Stimulated activated CD8-positive, alpha-beta memory T cell treated with anti-CD3 and anti-CD28 coated beads, Interleukin-7, amount 100 ng/mL, for 24 hours (primary cell): ENCODE data around the gene MED31.
"Not testable (repeated sequence)": the region's sequence is repeated elsewhere in the genome, so short reads cannot be mapped to it uniquely, and the experiment has no call there.

Experiments
- DNase-seq: peaks from one replicate; pipeline ENCODE4 v3.0.0-alpha.2; 2020; ENCODE audit warnings: low read depth

The MED31 gene

DNA sequence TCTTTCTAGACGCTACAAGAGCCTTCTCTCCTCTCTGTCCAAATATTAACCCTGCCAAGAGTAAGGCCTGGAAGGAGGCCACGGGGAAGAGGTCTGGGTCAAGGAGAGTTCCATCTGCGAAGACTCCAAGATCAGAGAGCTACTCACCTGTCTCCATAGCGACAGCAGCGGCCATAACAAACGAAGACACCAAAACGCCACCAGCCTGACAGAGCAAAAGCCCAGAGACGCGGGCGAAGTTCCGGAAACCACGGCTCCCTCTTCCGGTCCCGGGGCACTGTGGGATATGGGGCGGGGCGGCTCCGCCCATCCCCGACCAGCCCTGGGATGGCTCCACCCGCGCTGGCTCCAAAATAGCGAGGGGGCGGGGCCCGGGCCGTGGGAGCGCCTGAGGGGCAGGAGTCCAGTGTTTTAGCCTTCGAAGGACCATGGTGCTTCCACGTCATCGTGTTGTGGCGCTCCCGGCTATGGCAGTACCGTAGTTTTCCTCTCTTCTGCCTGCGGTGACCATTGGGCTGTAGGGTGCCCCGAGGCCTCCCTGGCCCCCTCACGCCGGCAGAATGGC lies at the start of gene MED31, which contains the start of gene C17orf100:
TSS of gene MED31 (minus strand) at position 252 of the 565 bp plus-strand sequence. CDS start at position 175, 77 bp downstream.
TSS of gene C17orf100 (plus strand) at position 409 of the 565 bp plus-strand sequence. CDS start at position 561, 152 bp downstream.
- peak; percentile 93 for DNase-seq

- no peak for DNase-seq
These were observed 49.5 kb upstream of the MED31 start for GRCh38 chr17:6700948-6701307.

DNA sequence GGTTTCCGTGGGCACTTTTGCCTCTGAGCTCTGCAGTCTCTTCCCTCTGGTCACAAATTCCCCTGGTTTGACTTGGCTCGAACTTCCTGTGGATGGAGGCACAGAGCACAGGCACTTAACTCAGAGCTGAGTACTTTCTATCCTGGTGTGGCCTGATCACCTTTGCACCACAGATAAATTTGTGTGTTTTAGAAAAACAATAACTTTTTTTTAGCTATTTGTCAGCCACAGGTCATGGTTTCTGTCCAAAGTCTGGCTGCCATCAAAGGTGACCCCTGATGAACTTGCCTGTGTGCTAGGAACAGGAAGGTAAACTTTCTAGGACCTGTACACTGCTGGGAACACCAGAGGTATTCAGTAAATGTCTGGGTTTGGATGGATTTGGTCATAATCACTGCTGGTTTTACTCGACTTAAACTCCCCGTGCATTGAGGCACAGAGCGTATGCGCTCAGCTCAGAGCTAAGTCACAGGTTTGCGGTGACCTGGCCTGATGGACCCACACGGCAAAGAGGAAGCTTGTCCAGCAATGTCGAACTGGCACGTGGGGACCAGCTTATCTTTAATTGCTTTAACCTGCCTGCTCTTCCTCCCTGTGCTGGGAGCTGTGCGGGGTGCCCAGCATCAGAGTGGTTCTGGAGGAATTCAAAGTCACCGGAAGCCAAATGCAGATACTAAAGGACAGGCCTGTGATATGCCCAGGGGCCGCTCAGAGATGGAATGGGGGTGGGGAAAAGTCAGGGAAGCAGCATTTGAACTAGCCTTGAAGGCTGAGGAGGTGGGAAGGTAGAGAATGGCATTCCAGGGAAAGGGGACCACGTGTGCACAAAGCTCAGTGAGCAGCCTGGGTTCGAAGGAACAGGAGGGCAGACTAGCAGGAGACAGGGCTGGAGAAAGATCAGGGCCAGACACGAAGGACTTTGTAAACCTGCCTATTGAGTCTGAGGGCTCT lies 48.9 kb upstream of the MED31 start:
- no peak for DNase-seq

DNA sequence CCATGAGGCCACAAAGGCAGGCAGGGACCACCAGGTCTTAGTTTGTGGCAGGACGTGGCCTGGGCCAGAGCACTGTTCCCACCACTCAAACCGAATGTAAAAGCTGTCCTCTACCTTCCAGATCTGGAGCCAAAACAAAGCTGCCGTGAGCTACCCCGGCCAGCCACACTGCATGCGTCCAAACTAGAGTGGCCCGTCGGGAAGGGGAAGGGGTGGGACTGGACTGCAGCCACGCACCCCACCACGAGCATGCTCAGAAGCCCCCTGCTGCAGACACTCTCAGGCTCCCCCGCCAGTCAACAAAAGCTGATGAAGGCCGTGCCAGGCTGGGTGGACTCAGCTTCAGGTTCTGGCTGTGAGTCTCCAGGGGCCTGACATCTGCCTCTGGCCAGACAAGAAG lies 46.6 kb upstream of the MED31 start:
- DNase-seq = no peak

- DNase-seq = no peak
These were observed 45.5 kb upstream of the MED31 start for GRCh38 chr17:6696906-6697305.

GRCh38 chr17:6695565-6695964 lies 44.2 kb upstream of the MED31 start:
- no peak for DNase-seq

DNA sequence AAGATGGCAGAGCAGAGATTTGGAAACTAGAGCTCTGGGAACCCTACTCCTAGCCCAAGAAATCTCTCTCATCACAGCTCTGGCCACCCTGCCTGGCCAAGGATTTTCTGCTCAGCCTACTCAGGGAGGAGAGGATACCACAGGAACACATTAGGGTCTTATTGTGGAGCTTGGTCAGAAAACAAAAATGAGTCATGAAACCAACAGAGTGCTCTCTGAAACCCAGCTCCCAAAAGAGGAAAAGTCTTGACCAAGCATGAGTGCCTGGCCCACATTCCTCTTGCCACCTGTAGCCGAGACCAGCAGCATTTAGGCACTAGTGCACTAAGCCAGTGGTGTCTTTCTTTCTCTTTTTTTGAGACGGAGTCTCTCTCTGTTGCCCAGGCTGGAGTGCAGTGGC lies 43.6 kb upstream of the MED31 start:
- no peak for DNase-seq

- not testable (repeated sequence) for DNase-seq
These were observed 40.6 kb upstream of the MED31 start for GRCh38 chr17:6691958-6692357.

- no peak for DNase-seq
These were observed 40.1 kb upstream of the MED31 start for GRCh38 chr17:6691546-6691945.

DNA sequence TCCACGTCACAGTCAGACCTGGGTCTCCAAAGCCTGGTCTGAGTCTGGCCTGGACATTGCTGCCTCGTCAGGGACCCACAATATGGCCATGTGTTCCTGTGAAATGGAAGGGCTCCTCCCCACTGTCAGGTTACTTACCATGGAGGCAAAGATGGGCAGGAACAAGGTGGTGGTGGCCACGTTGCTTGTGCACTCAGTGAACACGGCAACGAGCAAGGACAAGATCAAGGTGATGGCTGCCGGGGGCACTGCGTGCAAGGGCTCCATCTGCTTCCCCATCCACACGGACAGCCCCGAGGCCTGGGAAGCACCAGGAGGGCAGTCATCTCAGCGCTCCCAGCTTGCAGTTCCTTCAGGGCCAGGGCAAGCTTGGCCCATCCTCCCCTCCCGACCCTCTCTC lies 39.2 kb upstream of the MED31 start:
- no peak for DNase-seq

GRCh38 chr17:6688944-6689343 lies 37.5 kb upstream of the MED31 start:
- no peak for DNase-seq

DNA sequence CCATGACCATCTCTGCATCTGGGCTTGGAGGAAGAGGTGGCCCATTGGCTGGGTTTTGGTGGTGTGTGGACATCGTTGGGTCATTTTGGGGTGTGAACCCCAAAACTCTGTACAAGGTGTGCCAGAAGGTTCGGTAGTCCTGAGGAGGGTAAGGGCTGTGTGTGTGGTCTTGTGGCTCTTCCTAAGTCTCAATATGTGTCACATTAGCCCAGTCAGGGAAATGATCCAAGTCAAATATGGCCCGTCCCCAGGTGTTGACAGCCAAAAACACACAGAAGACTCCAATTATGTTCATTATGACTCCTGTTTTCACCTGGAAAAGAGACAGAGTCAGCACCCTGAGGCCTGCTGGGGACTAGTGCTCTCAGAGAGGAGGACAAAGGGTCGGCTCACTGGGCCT lies 34.6 kb upstream of the MED31 start:
- DNase-seq = no peak

- DNase-seq = no peak
These were observed 33.7 kb upstream of the MED31 start for GRCh38 chr17:6684881-6685767.

DNA sequence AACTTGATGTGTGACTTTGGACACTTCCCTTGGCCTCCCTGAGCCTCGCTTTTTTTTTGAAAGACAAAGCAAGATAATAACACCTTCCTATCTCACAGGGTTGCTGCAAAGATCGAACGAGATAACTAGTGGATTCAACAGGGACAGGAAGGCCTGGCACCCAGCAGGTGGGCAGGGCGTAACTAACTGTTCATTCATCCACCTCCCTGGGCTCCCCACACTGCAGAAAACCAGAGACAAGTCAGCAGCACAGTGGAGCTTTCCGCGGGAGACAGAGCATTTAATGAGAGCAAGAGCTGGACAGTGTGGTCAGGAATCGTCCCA lies 33.0 kb upstream of the MED31 start:
- no peak for DNase-seq

- no peak for DNase-seq
These were observed 32.5 kb upstream of the MED31 start for GRCh38 chr17:6683730-6684459.

DNA sequence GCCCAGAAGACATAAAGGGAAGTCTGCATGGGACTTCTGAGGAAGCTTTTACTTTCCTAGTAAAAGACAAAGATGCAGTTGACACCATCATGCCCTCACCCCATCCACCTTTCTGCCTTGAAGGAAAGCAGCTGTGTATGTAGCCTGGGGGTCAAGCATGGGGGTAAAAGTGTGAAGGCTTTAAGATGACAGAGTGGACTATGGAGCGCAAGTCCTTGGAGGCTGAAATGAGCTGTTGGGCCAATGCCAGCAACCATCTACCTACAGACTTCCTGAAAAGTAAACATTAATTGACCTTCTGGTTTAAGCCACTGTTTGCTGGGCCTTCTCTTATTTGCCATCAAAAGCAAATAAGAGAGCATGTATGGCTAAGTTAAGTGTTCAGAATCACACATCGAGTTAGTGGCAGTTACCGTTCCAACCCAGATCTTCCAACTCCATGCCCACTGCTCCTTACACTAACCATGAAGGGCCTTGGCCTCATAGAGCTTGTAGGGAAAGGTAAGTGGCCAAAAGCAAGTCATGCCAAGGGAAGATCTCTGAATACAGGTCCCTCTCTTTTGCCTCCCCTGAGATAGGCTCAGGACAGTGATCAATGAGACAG lies 31.8 kb upstream of the MED31 start:
- DNase-seq = no peak

- DNase-seq = no peak
These were observed 30.9 kb upstream of the MED31 start for GRCh38 chr17:6682339-6682738.

DNA sequence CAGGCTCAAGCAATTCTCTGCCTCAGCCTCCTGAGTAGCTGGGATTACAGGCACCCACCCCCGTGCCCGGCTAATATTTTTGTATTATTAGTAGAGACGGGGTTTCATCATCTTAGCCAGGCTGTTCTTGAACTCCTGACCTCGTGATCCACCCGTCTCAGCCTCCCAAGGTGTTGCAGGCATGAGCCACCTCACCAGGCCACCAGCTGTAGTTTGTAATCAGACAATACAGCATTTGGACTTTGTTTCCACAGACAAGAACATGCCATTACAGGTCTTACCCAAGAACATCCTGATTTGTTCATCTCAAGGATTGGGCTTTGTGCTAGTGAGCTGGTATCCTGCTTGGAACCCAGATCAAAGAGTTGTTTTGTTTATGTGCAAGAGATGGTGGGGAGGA lies 30.3 kb upstream of the MED31 start:
- DNase-seq = no peak

GRCh38 chr17:6681176-6681575 lies 29.8 kb upstream of the MED31 start:
- no peak for DNase-seq

DNA sequence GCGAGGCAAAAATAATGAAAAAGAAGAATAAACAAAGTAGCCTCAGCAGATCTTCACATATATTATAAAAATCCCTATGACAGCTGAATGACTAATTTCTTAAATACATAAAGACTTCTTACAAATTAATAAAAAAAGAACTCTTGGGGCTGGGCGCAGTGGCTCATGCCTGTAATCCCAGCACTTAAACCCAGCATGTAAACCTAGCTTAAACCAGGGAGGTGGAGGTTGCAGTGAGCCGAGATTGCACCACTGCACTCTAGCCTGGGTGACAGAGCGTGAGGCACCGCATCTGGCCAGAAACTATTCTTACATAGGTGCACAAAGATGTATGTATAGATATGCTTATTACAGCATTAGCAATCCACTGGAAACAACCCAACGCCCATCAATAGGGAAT lies 27.8 kb upstream of the MED31 start:
- DNase-seq = no peak

DNA sequence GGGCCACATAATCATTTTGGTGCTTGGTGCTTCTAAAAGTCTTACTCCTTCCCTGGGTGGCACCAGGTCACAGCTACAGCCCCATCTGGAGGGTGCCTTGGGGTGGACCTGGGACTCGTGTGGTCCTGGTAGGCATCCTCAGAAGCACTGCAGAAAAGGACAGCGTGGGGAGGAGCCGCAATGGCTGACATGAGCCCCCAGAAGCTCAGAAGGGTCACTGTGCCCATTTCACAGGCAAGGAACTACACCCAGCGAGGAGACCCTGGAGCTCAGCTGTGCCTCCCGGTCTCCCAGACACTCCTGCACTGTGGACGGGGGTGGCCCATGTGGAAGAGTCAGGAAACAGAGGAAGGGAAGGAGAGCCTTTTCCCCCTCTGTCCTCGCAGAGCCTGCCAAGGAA lies 26.5 kb upstream of the MED31 start:
- DNase-seq = no peak
